ENCODE measurements around the gene ARHGAP6. TPM values are rescaled to one million over a fixed set of nuclear protein-coding genes. Genes with fewer than 3 reads are reported as not detected.

ARHGAP6 gene
- total RNA-seq, 1 experiment from 2014 or later: 0.07 TPM

DNA sequence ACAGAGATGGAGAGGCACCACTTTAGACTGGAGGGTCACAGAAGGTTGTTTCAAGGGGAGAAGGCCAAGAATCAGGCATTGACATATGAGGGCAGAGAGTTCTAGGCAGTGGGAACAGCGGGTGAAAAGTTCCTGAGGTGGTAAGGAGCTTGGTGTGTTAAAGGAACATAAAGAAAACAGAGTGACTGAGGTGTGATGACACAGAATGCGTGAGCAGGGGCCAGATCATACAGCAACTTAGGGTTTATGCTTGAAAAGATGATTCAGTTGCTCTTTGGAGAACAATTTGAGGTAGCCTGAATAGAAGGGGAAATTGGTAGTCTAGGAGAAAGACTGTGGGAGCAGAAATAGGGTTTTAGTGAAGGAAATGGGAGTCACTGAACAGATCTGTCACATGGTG is 193.3 kb downstream of the ARHGAP6 start:
- Histone ChIP-seq H3K4me2 (ENCODE audit: insufficient read depth, insufficient read length, low read length) (no peak overlapping the region), H4K91ac (ENCODE audit: insufficient read length, low read depth, low read length) (no peak overlapping the region), H3K23me2 (ENCODE audit: insufficient read length, low read depth, low read length, poor library complexity, severe bottlenecking) (no peaks in the 10 kb centered on the region), H2BK15ac (ENCODE audit: low read depth, low read length) (no peak overlapping the region), H4K5ac (ENCODE audit: insufficient read length, low read depth, low read length) (no peak overlapping the region), H2BK120ac (ENCODE audit: low read depth, low read length, poor library complexity, severe bottlenecking) (no peak overlapping the region), H3K27ac (ENCODE audit: insufficient read length, low read depth, low read length) (no peak overlapping the region), H3K9me3 (ENCODE audit: control insufficient read depth, low read depth, low read length) (peaks cover 4% of the 10 kb centered on the region), H2BK20ac (ENCODE audit: low read depth, low read length, poor library complexity, severe bottlenecking) (no peak overlapping the region), H2AK5ac (ENCODE audit: insufficient read length, low read length) (no peak overlapping the region), H4K8ac (replicated peaks; ENCODE audit: insufficient read length, low read depth, low read length) (no peak overlapping the region), H3K79me2 (ENCODE audit: insufficient read depth, low read length) (no peaks in the 10 kb centered on the region), H2BK5ac (ENCODE audit: insufficient read length, low read length) (no peak overlapping the region), H3K9ac (ENCODE audit: extremely low read depth, insufficient read length, low read length) (no peak overlapping the region), H3K4ac (ENCODE audit: low read depth, low read length) (no peak overlapping the region), H3K56ac (ENCODE audit: insufficient read length, low read depth, low read length) (no peak overlapping the region), H2AFZ (ENCODE audit: low read length) (no peak overlapping the region), H3K23ac (ENCODE audit: insufficient read length, low read depth, low read length) (no peak overlapping the region), H3K18ac (ENCODE audit: insufficient read length, low read depth, low read length) (no peak overlapping the region), H2BK12ac (ENCODE audit: insufficient read length, low read depth, low read length) (no peak overlapping the region), H3K79me1 (ENCODE audit: insufficient read depth, low read depth, low read length, poor library complexity, severe bottlenecking) (no peaks in the 10 kb centered on the region), H4K20me1 (ENCODE audit: control insufficient read depth, insufficient read depth, insufficient read length) (no peaks in the 10 kb centered on the region), H3K4me1 (ENCODE audit: insufficient read depth, low read length) (no peaks in the 10 kb centered on the region), H3K14ac (ENCODE audit: insufficient read depth, low read length) (no peak overlapping the region), H3T11ph (ENCODE audit: low read length) (no peak overlapping the region), H3K27me3 (ENCODE audit: insufficient read depth, low read length) (no peaks in the 10 kb centered on the region)
- Mint-ChIP-seq H3K36me3 (ENCODE audit: insufficient read depth in 1 of 3, low read depth in 3 of 3) (no peaks in the 10 kb centered on the region; a peak in 2 of 7 replicates), H3K27me3 (ENCODE audit: low read depth) (no peaks in the 10 kb centered on the region; the same call in 1 of the 2 replicates), H3K27ac (no peak overlapping the region), H3K4me1 (no peaks in the 10 kb centered on the region), H3K4me3 (no peak overlapping the region), H3K9me3 (peaks cover 57 to 59% of the 10 kb centered on the region in 2 experiments)
- no CpG with 5 or more reads among the region's 2 CpGs for WGBS (ENCODE audit: extremely low coverage, insufficient read length, low lambda C conversion rate)
- TF ChIP-seq, protein P1, sequence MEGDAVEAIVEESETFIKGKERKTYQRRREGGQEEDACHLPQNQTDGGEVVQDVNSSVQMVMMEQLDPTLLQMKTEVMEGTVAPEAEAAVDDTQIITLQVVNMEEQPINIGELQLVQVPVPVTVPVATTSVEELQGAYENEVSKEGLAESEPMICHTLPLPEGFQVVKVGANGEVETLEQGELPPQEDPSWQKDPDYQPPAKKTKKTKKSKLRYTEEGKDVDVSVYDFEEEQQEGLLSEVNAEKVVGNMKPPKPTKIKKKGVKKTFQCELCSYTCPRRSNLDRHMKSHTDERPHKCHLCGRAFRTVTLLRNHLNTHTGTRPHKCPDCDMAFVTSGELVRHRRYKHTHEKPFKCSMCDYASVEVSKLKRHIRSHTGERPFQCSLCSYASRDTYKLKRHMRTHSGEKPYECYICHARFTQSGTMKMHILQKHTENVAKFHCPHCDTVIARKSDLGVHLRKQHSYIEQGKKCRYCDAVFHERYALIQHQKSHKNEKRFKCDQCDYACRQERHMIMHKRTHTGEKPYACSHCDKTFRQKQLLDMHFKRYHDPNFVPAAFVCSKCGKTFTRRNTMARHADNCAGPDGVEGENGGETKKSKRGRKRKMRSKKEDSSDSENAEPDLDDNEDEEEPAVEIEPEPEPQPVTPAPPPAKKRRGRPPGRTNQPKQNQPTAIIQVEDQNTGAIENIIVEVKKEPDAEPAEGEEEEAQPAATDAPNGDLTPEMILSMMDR (conservative IDR thresholded peaks at IDR 0.05): no peak
- DNase-seq: no peak

Data from H9 (cell line).